Muscle layer of duodenum (tissue), 2 donors: ENCODE measurements around the gene PROK1.
"Not testable (repeated sequence)": the region's sequence is repeated elsewhere in the genome, so short reads cannot be mapped to it uniquely, and the experiment has no call there.

Source experiments
- H3K27ac ChIP-seq: one replicate; pipeline ENCODE4 v1.7.0; 2013; ENCODE audit warnings: mild to moderate bottlenecking, low read length
- H3K27me3 ChIP-seq: one replicate; pipeline ENCODE4 v1.7.0; 2013; ENCODE audit warnings: low read depth, mild to moderate bottlenecking, control low read depth, low read length
- H3K36me3 ChIP-seq, 2 donors: one replicate each; pipeline ENCODE4 v1.7.0; 2013; ENCODE audit warnings: low read length in 2 of 2, control low read depth in 1 of 2, mild to moderate bottlenecking in 1 of 2; ENCODE audit not compliant: insufficient read depth in 2 of 2, control insufficient read depth in 1 of 2
- H3K4me1 ChIP-seq, 2 donors: one replicate each; pipeline ENCODE4 v1.7.0; 2013; ENCODE audit warnings: low read length in 2 of 2, mild to moderate bottlenecking in 2 of 2, control low read depth in 1 of 2, moderate library complexity in 1 of 2; ENCODE audit not compliant: insufficient read depth in 2 of 2, control insufficient read depth in 1 of 2
- H3K4me3 ChIP-seq, 2 donors: one replicate each; pipeline ENCODE4 v1.7.0; 2013; ENCODE audit warnings: low read length in 2 of 2, low read depth in 1 of 2, mild to moderate bottlenecking in 1 of 2
- H3K9me3 ChIP-seq, 2 donors: one replicate each; pipeline ENCODE4 v1.7.0; 2013; ENCODE audit warnings: low read length in 2 of 2, control low read depth in 1 of 2, mild to moderate bottlenecking in 1 of 2; ENCODE audit not compliant: control insufficient read depth in 1 of 2
- donor health status: healthy.

The PROK1 gene, protein sequence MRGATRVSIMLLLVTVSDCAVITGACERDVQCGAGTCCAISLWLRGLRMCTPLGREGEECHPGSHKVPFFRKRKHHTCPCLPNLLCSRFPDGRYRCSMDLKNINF

GRCh38 chr1:110450929-110451328, at the start of gene PROK1:
Gene PROK1 (plus strand): TSS chr1:110451149. CDS start chr1:110451217, 68 bp downstream.
- Histone ChIP-seq H3K27ac (no peak within 1 kb of the TSS), H3K36me3 (no peaks in the 10 kb centered on the region), H3K4me3 (no peak within 1 kb of the TSS), H3K27me3 (peaks cover 10% of the 10 kb centered on the region), H3K9me3 (no peaks in the 10 kb centered on the region), H3K4me1 (no peaks in the 10 kb centered on the region)

- no peaks in the 10 kb centered on the region for H3K9me3 ChIP-seq
- no peak overlapping the region for H3K4me3 ChIP-seq
- no peak overlapping the region for H3K27ac ChIP-seq
- H3K27me3 ChIP-seq: no peaks in the 10 kb centered on the region
- H3K36me3 ChIP-seq: peaks cover 26 to 56% of the 10 kb centered on the region in 2 donors
- H3K4me1 ChIP-seq: peaks cover 0 to 17% of the 10 kb centered on the region in 2 donors
These were observed 47.1 kb upstream of the PROK1 start for GRCh38 chr1:110403805-110404204.

- Histone ChIP-seq H3K9me3 (no peaks in the 10 kb centered on the region), H3K27me3 (no peaks in the 10 kb centered on the region), H3K27ac (no peak overlapping the region), H3K4me3 (no peak overlapping the region), H3K4me1 (peaks cover 0 to 17% of the 10 kb centered on the region in 2 donors), H3K36me3 (peaks cover 26 to 55% of the 10 kb centered on the region in 2 donors)
These were observed 46.5 kb upstream of the PROK1 start for GRCh38 chr1:110404401-110404800.

DNA sequence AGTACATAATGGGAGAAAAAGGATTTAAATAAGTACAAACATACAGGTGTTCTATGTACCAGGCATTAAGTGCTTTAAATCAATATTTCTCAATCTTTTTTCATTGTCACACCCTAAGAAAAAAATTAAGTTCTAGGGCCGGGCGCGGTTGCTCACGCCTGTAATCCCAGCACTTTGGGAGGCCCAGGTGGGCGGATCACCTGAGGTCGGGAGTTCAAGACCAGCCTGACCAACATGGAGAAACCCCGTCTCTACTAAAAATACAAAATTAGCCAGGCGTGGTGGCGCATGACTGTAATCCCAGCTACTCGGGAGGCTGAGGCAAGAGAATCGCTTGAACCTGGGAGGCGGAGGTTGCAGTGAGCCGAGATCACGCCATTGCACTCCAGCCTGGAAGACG, 44.5 kb upstream of the PROK1 start:
- Histone ChIP-seq H3K27ac (peak overlapping the region; percentile 99), H3K4me1 (peaks cover 0 to 17% of the 10 kb centered on the region in 2 donors), H3K36me3 (peaks cover 18 to 37% of the 10 kb centered on the region in 2 donors), H3K4me3 (peak overlapping the region; percentile 88 to 91)
- not testable (repeated sequence) for H3K9me3 ChIP-seq, H3K27me3 ChIP-seq

GRCh38 chr1:110407260-110408210, 43.4 kb upstream of the PROK1 start, which contains the start of gene LAMTOR5:
Gene LAMTOR5 (minus strand): TSS chr1:110407694. CDS start chr1:110407620, 74 bp downstream.
- Histone ChIP-seq H3K27ac (peak within 1 kb of the TSS; percentile 99), H3K4me3 (peak within 1 kb of the TSS; percentile 88 to 91), H3K36me3 (peaks cover 12 to 26% of the 10 kb centered on the region in 2 donors), H3K27me3 (no peaks in the 10 kb centered on the region), H3K9me3 (no peaks in the 10 kb centered on the region), H3K4me1 (peaks cover 0 to 17% of the 10 kb centered on the region in 2 donors)

DNA sequence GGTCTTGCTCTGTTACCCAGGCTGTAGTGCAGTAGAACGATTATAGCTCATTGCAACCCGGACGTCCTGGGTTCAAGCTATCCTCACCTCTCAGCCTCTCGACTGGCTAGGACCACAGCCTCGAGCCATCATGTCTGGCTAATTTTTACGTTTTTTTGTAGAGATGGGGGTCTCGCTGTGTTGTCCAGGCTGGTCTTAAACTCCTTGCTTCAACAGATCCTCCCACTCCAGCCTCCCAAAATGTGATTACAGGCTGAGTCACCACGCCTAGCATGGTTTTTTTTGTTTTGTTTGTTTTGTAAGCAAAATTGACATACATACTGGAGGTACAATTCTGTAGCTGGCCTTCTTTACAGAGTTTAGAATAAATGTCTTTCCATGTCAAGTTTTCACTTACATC, 42.5 kb upstream of the PROK1 start:
- H3K4me3 ChIP-seq: peak overlapping the region; percentile 88 to 91
- H3K9me3 ChIP-seq: no peaks in the 10 kb centered on the region
- peaks cover 0 to 17% of the 10 kb centered on the region in 2 donors for H3K4me1 ChIP-seq
- no peaks in the 10 kb centered on the region for H3K27me3 ChIP-seq
- H3K27ac ChIP-seq: peak overlapping the region; percentile 99
- peaks cover 11 to 16% of the 10 kb centered on the region in 2 donors for H3K36me3 ChIP-seq

DNA sequence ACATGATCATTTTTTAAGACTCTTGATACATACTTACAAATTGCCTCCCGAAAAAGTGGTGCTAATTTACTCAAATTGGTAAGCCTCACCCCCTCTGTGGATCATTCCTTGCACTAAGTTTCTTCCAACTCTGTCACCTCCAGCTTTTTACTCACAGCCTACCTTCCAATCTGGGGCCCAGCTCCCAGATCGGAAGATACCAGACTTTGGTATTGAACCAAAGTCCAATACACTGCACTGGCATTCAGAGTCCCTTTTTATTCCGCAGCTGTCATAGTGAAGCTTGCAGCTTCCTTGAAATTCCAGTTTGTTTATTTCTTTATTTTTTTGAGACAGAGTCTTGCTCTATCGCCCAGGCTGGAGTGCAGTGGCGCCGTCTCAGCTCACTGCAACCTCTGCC, 41.6 kb upstream of the PROK1 start:
- H3K4me3 ChIP-seq: no peak overlapping the region
- H3K36me3 ChIP-seq: peaks cover 2 to 8% of the 10 kb centered on the region in 2 donors
- H3K27ac ChIP-seq: no peak overlapping the region
- H3K9me3 ChIP-seq: no peaks in the 10 kb centered on the region
- H3K4me1 ChIP-seq: peaks cover 0 to 17% of the 10 kb centered on the region in 2 donors
- H3K27me3 ChIP-seq: no peaks in the 10 kb centered on the region

GRCh38 chr1:110411173-110411735, 39.7 kb upstream of the PROK1 start:
- H3K36me3 ChIP-seq: no peaks in the 10 kb centered on the region
- no peak overlapping the region for H3K4me3 ChIP-seq
- H3K9me3 ChIP-seq: no peaks in the 10 kb centered on the region
- H3K27me3 ChIP-seq: no peaks in the 10 kb centered on the region
- H3K4me1 ChIP-seq: peaks cover 0 to 9% of the 10 kb centered on the region in 2 donors
- no peak overlapping the region for H3K27ac ChIP-seq

DNA sequence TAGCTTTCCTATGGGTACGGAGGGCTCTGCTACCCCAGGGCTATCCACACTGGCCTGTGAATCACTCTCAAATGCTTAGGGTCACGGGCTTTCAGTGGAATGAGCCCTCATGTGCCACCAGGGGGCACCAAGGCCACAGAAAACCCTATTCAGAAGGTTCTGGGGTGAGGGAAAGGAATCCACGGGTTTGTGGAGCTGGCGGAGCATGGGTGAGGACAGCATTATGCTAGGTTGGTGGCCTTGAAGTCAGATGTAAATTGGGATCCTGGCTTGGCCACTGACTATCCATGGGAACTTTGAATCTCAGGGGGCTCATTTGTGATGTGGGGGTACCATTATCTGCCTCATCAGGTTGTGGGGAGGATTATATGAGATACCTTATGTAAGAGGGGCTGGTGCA, 38.4 kb upstream of the PROK1 start:
- Histone ChIP-seq H3K36me3 (no peaks in the 10 kb centered on the region), H3K27me3 (no peaks in the 10 kb centered on the region), H3K4me1 (peaks cover 0 to 4% of the 10 kb centered on the region in 2 donors), H3K27ac (no peak overlapping the region), H3K4me3 (no peak overlapping the region), H3K9me3 (no peaks in the 10 kb centered on the region)

DNA sequence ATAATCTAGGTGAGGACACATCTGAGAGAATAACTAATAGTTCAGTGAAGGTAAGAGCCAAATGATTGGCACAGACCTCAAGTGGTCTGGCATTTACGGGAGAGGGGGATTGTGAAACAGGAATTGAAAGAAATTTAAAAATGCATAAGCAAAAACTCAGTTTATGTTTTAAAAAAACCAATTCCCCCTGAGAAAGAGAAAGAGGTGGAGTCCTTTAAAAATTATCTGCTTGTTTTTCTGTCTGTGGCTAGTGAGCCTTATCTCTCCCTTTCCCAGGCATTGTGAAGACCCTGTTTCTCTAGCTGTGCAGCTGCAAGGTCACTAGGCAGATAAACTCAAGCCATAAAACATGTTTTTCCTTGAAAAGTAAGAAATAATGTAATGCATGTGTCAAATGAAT, 37.9 kb upstream of the PROK1 start:
- not testable (repeated sequence) for H3K4me3 ChIP-seq, H3K27ac ChIP-seq, H3K4me1 ChIP-seq, H3K9me3 ChIP-seq, H3K27me3 ChIP-seq, H3K36me3 ChIP-seq

DNA sequence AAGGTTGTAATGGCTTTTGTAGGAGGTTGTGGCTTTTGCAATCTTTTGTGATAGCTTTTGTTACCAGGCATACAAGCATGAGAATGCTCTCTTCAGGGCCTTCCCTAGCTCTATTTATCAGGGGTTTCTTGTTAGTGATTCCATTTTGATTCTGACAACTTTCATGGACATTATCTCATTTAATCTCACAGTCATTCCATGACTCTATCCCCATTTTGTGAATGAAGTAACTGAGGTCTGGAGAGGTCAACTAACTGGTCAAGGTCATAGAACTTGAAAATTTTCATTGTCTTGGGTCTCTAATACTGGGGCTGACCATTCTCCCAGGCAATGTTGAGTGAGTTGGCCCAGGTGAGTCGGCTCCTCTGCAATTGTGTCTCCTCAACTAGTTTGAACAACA, 32.2 kb upstream of the PROK1 start:
- Histone ChIP-seq H3K27me3 (no peaks in the 10 kb centered on the region), H3K9me3 (no peaks in the 10 kb centered on the region), H3K4me3 (no peak overlapping the region), H3K36me3 (no peaks in the 10 kb centered on the region), H3K27ac (no peak overlapping the region), H3K4me1 (no peaks in the 10 kb centered on the region)
